Activated CD8-positive, alpha-beta memory T cell treated with anti-CD3 and anti-CD28 coated beads, Interleukin-2, amount 50 U/mL, for 24 hours (primary cell): ENCODE measurements around the gene ARHGAP6.

Source experiments
- DNase-seq: peaks from one replicate; pipeline ENCODE4 v3.0.0-alpha.2; 2020; ENCODE audit errors: extremely low read depth

The ARHGAP6 gene

DNA sequence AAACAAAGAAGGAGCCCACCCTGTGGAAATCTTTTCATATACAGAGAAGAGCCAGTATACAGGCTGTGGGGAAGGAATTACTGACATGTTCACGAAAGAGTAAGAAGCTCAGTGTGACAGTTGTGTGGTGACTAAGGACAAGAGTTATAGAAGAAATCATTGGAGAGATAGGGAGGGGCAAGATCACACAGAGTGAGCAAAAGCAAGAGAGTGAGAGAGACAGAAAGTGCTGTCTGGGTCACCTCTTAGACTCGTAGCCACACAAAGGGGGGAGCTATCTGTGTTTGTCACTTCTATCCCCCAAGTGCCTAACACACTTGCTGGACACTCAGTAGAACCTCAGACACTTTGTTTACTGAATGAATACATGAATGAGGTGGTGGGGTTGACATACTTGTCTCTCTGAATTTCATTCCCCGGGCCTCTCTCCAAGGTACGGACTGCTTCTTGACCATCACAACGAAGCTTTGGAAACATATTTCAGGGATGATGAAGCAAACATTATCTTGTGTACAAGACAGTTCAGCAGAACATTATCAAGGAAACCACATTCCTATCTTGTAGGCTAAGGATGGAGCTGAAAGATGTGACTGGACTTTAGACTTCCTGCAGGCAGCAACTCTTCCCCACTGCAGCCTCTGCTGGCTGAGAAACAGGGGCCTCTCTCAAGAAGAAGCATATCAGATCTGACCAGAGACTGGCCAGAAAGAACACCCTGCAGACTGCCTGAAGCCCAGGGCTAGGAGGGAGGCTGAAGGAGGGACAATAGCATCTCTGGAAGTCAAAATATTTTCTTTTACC lies 204.3 kb downstream of the ARHGAP6 start:
- DNase-seq = no peak

DNA sequence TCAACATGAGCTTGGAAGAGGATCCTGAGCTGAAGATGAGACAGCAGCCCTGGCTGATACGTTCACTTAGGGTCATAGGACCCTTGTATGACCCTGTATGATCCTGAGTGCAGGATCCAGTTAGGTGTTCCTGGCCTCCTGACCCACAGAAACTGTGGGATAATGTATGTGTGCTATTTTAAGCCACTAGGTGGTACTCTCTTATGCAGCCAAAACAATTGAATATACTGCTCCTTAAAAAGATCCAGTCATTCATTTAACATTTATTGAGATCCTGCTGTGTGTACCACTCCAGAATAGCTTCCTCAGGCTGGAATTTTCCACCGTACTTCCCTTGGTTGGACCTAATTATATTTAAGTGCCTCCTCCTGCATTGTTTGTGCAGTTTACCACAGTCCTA lies 205.4 kb downstream of the ARHGAP6 start:
- DNase-seq = no peak

DNA sequence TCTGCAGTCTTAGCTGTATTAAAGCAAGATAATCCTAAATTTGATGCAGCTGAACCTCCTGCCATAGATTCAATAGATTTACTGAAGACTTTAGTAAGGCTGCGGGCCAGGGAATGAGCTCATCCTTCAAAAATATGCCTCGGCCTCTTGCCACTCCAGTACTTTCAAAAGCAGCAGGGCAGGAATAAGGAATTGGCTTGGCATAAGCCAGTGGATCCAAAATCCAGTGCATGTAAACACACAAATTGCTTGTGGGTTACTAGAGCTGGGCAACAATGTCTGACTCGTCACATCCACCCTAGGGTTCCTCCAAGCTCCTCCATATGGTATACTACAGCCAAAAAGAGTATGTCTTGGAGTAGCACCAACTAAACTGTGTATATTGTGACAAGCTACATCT lies 207.6 kb downstream of the ARHGAP6 start:
- no peak for DNase-seq

GRCh38 chrX:11451151-11451550 lies 214.6 kb downstream of the ARHGAP6 start:
- no peak for DNase-seq

- no peak for DNase-seq
Measured at GRCh38 chrX:11450354-11450753, 215.4 kb downstream of the ARHGAP6 start.

DNA sequence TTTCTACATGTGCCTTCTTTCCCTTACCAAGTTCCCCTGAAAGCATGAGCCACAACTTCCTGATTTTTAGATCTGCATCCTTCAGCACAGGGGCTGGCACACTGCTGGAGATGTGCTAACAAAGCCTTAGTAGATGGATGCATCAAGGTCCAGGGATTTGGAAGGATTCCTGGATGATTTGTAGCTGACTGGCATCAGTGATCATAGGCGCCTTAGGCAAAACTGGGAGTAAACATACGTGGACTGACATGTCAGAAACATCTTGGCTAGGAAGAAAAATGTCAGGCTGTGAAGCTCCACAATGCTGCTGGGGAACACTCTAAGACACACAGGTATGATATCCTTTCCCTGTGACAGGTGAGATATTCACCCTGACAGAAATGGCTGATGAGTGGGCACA lies 216.1 kb downstream of the ARHGAP6 start:
- DNase-seq = no peak

DNA sequence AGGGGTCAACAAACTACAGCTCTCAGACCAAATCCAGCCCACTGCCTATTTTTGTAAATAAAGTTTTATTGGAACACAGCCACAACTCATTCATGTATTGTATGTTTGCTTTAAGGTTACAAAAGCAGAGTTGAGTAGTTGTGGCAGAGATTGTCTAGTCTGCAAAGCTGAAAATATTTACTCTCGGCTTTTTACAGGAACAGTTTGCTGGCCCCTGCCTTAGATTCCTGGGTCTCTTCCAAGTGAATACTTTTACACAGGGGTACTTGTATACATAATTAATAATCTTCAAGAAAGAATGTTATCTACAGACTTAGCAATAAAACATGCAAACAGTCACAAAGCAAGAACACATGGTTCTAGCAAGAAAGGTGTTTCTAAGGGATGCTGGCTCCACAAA lies 218.3 kb downstream of the ARHGAP6 start:
- no peak for DNase-seq

DNA sequence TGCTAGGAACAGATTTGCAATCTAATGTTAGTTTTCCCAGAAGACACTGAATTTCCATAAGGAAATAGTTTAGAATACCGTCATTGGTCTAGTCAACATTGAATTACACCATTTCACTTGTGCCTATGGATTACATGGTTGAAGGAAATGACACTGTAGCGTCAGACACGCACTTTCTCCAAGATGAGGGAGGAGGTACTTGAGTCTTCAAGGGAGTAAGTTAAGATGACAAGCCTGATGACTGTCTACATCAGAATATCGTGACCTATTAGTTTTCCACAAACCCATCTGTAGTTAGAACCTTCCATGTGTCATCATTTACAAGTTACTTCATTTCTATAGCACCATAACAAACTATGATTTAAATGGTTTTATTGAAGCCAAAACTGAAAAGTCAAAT lies 218.8 kb downstream of the ARHGAP6 start:
- DNase-seq = no peak

DNA sequence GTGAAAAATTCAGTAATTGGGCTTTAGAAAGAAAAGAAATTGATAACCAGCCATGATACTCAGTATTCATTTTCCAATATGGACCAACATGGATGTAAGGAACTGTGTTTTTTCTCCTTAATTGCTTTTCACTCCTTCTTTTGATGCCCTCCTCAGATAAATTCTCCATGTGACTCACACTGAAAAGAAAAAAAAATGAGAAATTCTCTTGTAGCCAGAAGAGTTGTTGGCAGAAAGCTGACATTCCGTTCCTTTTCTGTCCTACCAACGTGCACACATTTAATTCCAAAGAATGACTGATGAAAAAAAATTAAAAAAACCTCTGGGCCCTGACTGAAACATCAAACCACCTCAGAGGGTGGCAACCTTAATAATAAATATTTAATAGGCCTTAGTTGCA lies 219.4 kb downstream of the ARHGAP6 start:
- no peak for DNase-seq

DNA sequence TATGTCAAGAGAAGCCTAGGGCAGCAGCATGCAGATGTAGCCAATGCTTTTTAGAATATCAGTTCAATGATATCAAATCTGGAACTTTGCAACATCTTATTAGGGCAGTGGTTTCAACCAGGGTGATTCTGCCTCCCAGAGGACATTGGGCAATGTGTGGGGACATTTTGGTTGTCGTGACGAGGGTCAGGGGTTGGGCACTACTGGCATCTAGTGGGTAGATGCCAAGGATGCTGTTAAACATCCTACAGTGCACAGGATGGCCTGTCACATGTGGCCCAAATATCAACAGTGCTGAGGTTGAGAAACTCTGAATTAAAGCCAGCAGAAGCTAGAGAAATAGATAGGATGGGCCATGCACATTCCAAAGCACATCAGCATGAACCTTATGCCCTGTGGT lies 220.2 kb downstream of the ARHGAP6 start:
- no peak for DNase-seq

DNA sequence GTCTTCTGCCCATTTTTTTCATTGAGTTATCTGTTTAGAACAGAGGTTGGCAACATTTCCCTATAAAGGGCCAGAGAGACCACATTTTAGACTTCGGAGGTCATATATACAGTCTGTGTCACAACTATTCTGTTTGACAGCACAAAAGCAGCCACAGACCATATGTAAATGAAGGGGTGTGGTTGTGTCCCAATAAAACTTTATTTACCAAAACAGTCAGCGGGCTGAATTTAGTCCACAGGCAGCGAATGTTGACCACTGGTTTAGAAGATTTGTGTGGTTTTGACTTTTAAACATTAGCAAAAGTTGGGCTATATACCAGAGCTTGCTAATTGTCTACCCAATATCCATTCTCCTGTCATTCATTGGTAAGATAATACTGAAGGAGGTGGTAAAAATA lies 221.7 kb downstream of the ARHGAP6 start:
- DNase-seq = no peak

DNA sequence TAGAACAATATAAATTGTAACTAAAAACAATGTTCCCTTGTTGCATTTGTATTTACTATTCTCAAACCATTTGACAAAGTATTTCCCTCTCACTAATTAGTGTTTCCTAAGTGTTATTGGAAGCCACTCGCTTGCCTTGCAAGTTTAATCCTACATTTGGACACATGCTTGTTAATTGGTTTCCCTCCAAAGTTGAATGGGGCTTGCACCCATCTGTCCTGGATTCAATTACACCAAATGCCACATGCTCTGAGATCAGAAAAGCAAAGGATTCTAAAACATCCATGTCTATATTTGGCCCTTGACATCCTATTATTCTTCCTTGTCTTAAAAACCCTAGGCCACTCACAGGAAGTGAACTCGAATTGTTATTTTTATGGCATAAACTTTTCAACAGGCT lies 225.9 kb downstream of the ARHGAP6 start:
- no peak for DNase-seq

- no peak for DNase-seq
Measured at GRCh38 chrX:11438767-11439166, 227.0 kb downstream of the ARHGAP6 start.

DNA sequence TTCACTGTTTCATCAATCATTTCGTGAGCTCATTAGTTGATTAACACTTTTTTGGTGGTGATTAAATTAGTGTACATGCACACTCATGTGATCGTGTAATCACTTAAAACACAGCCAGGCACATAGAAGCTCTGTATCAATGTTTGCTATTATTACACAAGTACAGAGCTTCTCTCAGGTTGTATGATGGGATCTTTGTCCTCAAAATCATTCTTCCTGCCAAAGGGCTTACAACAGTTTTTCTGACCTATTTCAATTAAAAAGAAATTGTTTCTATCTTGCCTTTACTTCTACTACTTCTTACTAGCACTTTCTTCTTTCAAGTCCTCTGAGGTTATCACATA lies 227.4 kb downstream of the ARHGAP6 start:
- no peak for DNase-seq

DNA sequence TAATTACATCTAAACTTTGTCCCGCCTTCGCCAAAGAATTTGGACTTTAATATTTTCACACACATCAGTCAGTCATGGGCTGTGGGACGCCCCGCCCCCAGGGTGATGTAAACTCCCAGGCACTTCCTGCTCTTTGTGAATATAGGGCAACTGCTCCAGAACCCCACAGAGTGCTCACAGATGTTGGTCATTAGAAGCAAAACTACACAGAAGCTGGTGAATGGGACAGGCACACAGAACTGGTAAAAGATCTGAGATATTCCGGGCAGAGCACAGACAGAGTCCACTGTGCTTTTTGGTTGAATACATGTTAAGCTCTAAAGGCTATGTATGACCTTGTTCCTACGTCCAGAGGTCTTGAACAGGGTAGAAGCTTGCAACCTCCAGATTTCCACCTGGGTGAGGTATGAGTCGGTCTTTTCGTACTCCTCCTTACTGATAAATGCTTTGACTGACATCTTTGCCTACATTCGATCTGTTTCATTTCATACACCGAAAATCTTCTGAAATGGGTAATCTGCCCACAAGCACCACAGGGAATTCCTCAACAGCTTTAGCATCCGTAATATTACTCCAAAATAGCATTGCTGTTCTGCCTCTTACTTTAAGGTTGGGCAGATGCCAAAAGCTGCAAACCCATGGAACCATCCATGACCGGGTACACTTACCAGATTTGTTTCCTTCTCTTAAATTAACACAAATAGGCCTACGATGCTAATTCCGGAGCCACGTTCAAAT lies 227.9 kb downstream of the ARHGAP6 start:
- no peak for DNase-seq

DNA sequence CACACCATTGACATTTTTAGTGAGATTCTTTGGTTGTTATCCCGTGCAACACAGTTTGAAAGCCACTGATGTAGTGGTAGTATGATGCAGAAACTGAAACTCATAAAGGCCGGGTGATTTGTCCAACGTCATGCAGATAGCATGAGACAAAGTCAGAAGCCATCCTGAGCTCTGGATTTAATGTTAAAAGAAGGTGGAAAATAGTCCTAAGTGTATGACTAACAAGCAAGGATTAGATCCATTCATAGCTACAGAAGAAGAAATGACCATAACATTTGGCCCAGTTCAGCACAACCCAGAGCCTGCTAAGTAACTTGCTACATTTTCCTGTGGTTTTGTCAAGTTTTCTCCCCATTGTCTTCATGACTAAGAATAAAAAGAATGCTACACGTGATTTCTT lies 230.2 kb downstream of the ARHGAP6 start:
- DNase-seq = no peak

DNA sequence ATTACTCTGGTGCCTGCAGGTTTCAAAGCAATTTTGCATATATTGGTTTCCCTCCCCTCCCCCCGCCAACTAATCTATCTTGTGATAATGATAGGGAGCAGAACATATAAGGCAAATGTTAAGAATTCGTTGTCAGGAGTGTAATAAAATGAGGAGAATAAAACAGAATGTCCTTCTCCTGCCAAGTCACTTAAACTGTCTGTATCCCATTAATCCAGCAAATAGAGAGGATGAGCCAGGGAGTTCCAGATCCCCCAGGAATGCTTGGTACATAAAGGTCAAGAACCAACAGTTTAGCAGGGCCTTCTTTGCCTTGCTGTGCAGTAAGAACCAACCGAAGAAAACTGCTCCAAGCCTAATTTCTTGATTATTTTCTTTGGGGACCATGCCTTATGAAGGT lies 231.1 kb downstream of the ARHGAP6 start:
- DNase-seq = no peak

- DNase-seq = no peak
Measured at GRCh38 chrX:11431786-11432185, 233.9 kb downstream of the ARHGAP6 start.

DNA sequence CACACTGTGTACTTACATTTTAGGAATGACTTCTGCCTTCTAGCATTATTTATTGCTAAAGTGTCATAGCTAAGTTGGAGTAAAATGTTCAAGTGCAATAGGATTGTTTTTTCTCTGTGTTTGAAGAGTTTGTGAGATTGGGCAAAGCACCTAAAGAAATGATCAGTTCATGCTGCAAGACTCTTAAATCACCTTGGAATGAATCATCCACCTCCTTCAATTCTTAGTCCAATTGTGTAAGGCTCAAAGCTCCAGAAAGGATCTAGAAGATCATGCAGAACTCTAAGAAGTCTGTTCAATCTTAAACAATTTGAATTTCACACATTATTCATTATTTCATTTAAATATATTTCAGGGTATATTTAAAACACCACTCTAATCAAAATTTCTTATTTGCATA lies 235.4 kb downstream of the ARHGAP6 start:
- DNase-seq = no peak

GRCh38 chrX:11429538-11430085 lies 236.1 kb downstream of the ARHGAP6 start:
- DNase-seq = no peak

GRCh38 chrX:11427453-11428071 lies 238.2 kb downstream of the ARHGAP6 start:
- no peak for DNase-seq

GRCh38 chrX:11426712-11427452 lies 238.8 kb downstream of the ARHGAP6 start:
- DNase-seq = no peak
